H9 (cell line): ENCODE results near the gene CD47. TPM values are rescaled to one million over a fixed set of nuclear protein-coding genes. Genes with fewer than 3 reads are reported as not detected.

ENCODE experiments used
- DNase-seq: peaks from one replicate; pipeline ENCODE4 v3.0.0-alpha.2; 2017
- H2AFZ ChIP-seq: one replicate; pipeline ENCODE4 v1.6.1; 2013; ENCODE audit warnings: mild to moderate bottlenecking, low read length, control low read depth, moderate library complexity
- H2AK5ac ChIP-seq: 2 replicates; pipeline ENCODE4 v1.6.1; 2013; ENCODE audit warnings: low read length, control low read depth, mixed read lengths; ENCODE audit not compliant: insufficient read length
- H2BK120ac ChIP-seq: one replicate; pipeline ENCODE4 v1.6.1; 2013; ENCODE audit warnings: low read depth, mild to moderate bottlenecking, low read length, control low read depth, inconsistent platforms; ENCODE audit not compliant: poor library complexity, severe bottlenecking
- H2BK12ac ChIP-seq: 2 replicates; pipeline ENCODE4 v1.6.1; 2013; ENCODE audit warnings: low read length, control low read depth, mixed read lengths, low read depth; ENCODE audit not compliant: insufficient read length
- H2BK15ac ChIP-seq: 2 replicates; pipeline ENCODE4 v1.6.1; 2013; ENCODE audit warnings: low read depth, low read length, control low read depth
- H2BK20ac ChIP-seq: one replicate; pipeline ENCODE4 v1.6.1; 2013; ENCODE audit warnings: low read depth, mild to moderate bottlenecking, low read length, control low read depth, inconsistent platforms; ENCODE audit not compliant: poor library complexity, severe bottlenecking
- H2BK5ac ChIP-seq: 2 replicates; pipeline ENCODE4 v1.6.1; 2013; ENCODE audit warnings: low read length, control low read depth, mixed read lengths; ENCODE audit not compliant: insufficient read length
- H3K14ac ChIP-seq: 2 replicates; pipeline ENCODE4 v1.6.1; 2013; ENCODE audit warnings: low read length, control low read depth; ENCODE audit not compliant: insufficient read depth
- H3K18ac ChIP-seq: 2 replicates; pipeline ENCODE4 v1.6.1; 2013; ENCODE audit warnings: low read depth, mild to moderate bottlenecking, mixed read lengths, low read length, control low read depth; ENCODE audit not compliant: insufficient read length
- H3K23ac ChIP-seq: 2 replicates; pipeline ENCODE4 v1.6.1; 2013; ENCODE audit warnings: low read length, control low read depth, mixed read lengths, low read depth; ENCODE audit not compliant: insufficient read length
- H3K23me2 ChIP-seq: 2 replicates; pipeline ENCODE4 v1.6.1; 2013; ENCODE audit warnings: low read depth, mild to moderate bottlenecking, mixed read lengths, low read length, control low read depth; ENCODE audit not compliant: insufficient read length, poor library complexity, severe bottlenecking
- H3K27ac ChIP-seq: 2 replicates; pipeline ENCODE4 v1.5.1; 2013; ENCODE audit warnings: low read length, control low read depth, mixed read lengths, low read depth; ENCODE audit not compliant: insufficient read length
- H3K27me3 ChIP-seq: 2 replicates; pipeline ENCODE4 v1.6.1; 2013; ENCODE audit warnings: low read length, control low read depth, inconsistent platforms; ENCODE audit not compliant: insufficient read depth
- H3K4ac ChIP-seq: 2 replicates; pipeline ENCODE4 v1.6.1; 2013; ENCODE audit warnings: low read depth, mild to moderate bottlenecking, control low read depth, inconsistent platforms, low read length, moderate library complexity
- H3K4me1 ChIP-seq: 2 replicates; pipeline ENCODE4 v1.6.1; 2013; ENCODE audit warnings: low read length, control low read depth, inconsistent platforms; ENCODE audit not compliant: insufficient read depth
- H3K4me2 ChIP-seq: 2 replicates; pipeline ENCODE4 v1.6.1; 2013; ENCODE audit warnings: low read length, control low read depth, mixed read lengths; ENCODE audit not compliant: insufficient read length, insufficient read depth
- H3K56ac ChIP-seq: 2 replicates; pipeline ENCODE4 v1.6.1; 2013; ENCODE audit warnings: low read depth, mild to moderate bottlenecking, mixed read lengths, low read length, control low read depth; ENCODE audit not compliant: insufficient read length
- H3K79me1 ChIP-seq: 2 replicates; pipeline ENCODE4 v1.6.1; 2013; ENCODE audit warnings: low read depth, mild to moderate bottlenecking, moderate library complexity, low read length, control low read depth, inconsistent platforms; ENCODE audit not compliant: insufficient read depth, poor library complexity, severe bottlenecking
- H3K79me2 ChIP-seq: 2 replicates; pipeline ENCODE4 v1.6.1; 2013; ENCODE audit warnings: low read length, control low read depth, inconsistent platforms; ENCODE audit not compliant: insufficient read depth
- H3K9ac ChIP-seq: 2 replicates; pipeline ENCODE4 v1.6.1; 2013; ENCODE audit warnings: low read length, control low read depth, mixed read lengths; ENCODE audit not compliant: insufficient read length; ENCODE audit errors: extremely low read depth
- H3K9me3 ChIP-seq: one replicate; pipeline ENCODE4 v1.6.1; 2013; ENCODE audit warnings: low read depth, low read length, inconsistent platforms; ENCODE audit not compliant: control insufficient read depth
- H3T11ph ChIP-seq: one replicate; pipeline ENCODE4 v1.6.1; 2013; ENCODE audit warnings: mild to moderate bottlenecking, low read length, control low read depth, inconsistent platforms
- H4K20me1 ChIP-seq: one replicate; pipeline ENCODE4 v1.6.1; 2013; ENCODE audit not compliant: control insufficient read depth, insufficient read length, insufficient read depth
- H4K5ac ChIP-seq: 2 replicates; pipeline ENCODE4 v1.6.1; 2013; ENCODE audit warnings: low read depth, mild to moderate bottlenecking, mixed read lengths, low read length, control low read depth; ENCODE audit not compliant: insufficient read length
- H4K8ac ChIP-seq: replicated peaks from 2 replicates; pipeline ENCODE4 v1.6.1; 2013; ENCODE audit warnings: low read length, control low read depth, mixed read lengths, low read depth; ENCODE audit not compliant: insufficient read length
- H4K91ac ChIP-seq: 2 replicates; pipeline ENCODE4 v1.6.1; 2013; ENCODE audit warnings: low read depth, mild to moderate bottlenecking, moderate library complexity, mixed read lengths, low read length, control low read depth; ENCODE audit not compliant: insufficient read length
- H3K27ac Mint-ChIP-seq, 3 experiments: 2 replicates in 2 of 3; 3 replicates in 1 of 3; pipeline ENCODE4 v1.8.0; 2020 to 2021; ENCODE audit warnings: mixed read lengths in 3 of 3, mild to moderate bottlenecking in 1 of 3, moderate library complexity in 1 of 3
- H3K27me3 Mint-ChIP-seq: 2 replicates; pipeline ENCODE4 v1.8.0; 2021; ENCODE audit warnings: low read depth, mild to moderate bottlenecking, moderate library complexity, mixed read lengths
- H3K36me3 Mint-ChIP-seq, 3 experiments: 2 replicates in 2 of 3; 3 replicates in 1 of 3; pipeline ENCODE4 v1.8.0; 2020 to 2021; ENCODE audit warnings: low read depth in 3 of 3, mixed read lengths in 3 of 3; ENCODE audit not compliant: insufficient read depth in 1 of 3
- H3K4me1 Mint-ChIP-seq, 2 experiments: 2 replicates each; pipeline ENCODE4 v1.8.0; 2020; ENCODE audit warnings: mixed read lengths in 2 of 2
- H3K4me3 Mint-ChIP-seq, 2 experiments: 2 replicates in 1 of 2; 3 replicates in 1 of 2; pipeline ENCODE4 v1.8.0; 2020 to 2021; ENCODE audit warnings: mild to moderate bottlenecking in 2 of 2, mixed read lengths in 2 of 2, moderate library complexity in 1 of 2
- H3K9me3 Mint-ChIP-seq, 2 experiments: 2 replicates in 1 of 2; 3 replicates in 1 of 2; pipeline ENCODE4 v1.8.0; 2020; ENCODE audit warnings: mild to moderate bottlenecking in 2 of 2, mixed read lengths in 2 of 2, moderate library complexity in 1 of 2
- CTCF ChIP-seq: fragments of 200-600 bp; sonication (generic); conservative IDR thresholded peaks from 3 replicates; pipeline ENCODE4 v1.8.0; 2021; ENCODE audit warnings: antibody characterized with exemption, mild to moderate bottlenecking
- WGBS: extraction: QIAGEN DNeasy Blood & Tissue Kit; methylation state at CpG from one replicate; pipeline ENCODE4 v1.1.7; 2013; ENCODE audit warnings: missing lambda C conversion rate, low lambda C conversion rate, mixed read lengths; ENCODE audit not compliant: insufficient read length; ENCODE audit errors: extremely low coverage; 5-methylcytosine and 5-hydroxymethylcytosine counted together
- total RNA-seq: library from RNA; stranded (reverse); gene quantifications from 2 replicates; pipeline ENCODE4 v1.2.1, GENCODE V29; 2021

CD47 gene
- total RNA-seq, 1 experiment from 2014 or later: 15.4 TPM

GRCh38 chr3:108037770-108038169, 53.1 kb downstream of the CD47 start:
- Histone ChIP-seq H3K4ac (no peak overlapping the region), H3K18ac (no peak overlapping the region), H3K56ac (no peak overlapping the region), H4K20me1 (no peaks in the 10 kb centered on the region), H4K91ac (no peak overlapping the region), H2BK5ac (no peak overlapping the region), H3K14ac (no peak overlapping the region), H2BK15ac (no peak overlapping the region), H3T11ph (no peak overlapping the region), H3K27me3 (no peaks in the 10 kb centered on the region), H3K9me3 (no peaks in the 10 kb centered on the region), H3K27ac (no peak overlapping the region), H4K8ac (no peak overlapping the region), H4K5ac (no peak overlapping the region), H3K79me1 (no peaks in the 10 kb centered on the region), H2BK12ac (no peak overlapping the region), H3K4me2 (no peak overlapping the region), H3K23ac (no peak overlapping the region), H3K4me1 (no peaks in the 10 kb centered on the region; the same call in 1 of the 2 replicates), H2AFZ (no peak overlapping the region), H2BK120ac (no peak overlapping the region), H3K23me2 (no peaks in the 10 kb centered on the region), H2AK5ac (no peak overlapping the region), H2BK20ac (no peak overlapping the region), H3K9ac (no peak overlapping the region), H3K79me2 (no peaks in the 10 kb centered on the region)
- no peaks in the 10 kb centered on the region for H3K27me3 Mint-ChIP-seq
- no peaks in the 10 kb centered on the region for H3K9me3 Mint-ChIP-seq
- no CpG with 5 or more reads among the region's 3 CpGs for WGBS
- H3K4me3 Mint-ChIP-seq: no peak overlapping the region
- H3K36me3 Mint-ChIP-seq: no peaks in the 10 kb centered on the region
- H3K4me1 Mint-ChIP-seq: peaks cover 3 to 8% of the 10 kb centered on the region in 2 experiments
- DNase-seq: no peak
- TF ChIP-seq CTCF: no peak
- no peak overlapping the region; a peak in 1 of 7 replicates for H3K27ac Mint-ChIP-seq
